Coronary artery (tissue), 2 donors: Measurements from ENCODE around the gene MT1H.

ENCODE experiments used
- DNase-seq: peaks from one replicate; pipeline ENCODE4 v3.0.0-alpha.2; 2017; ENCODE audit warnings: low spot score
- H3K27ac ChIP-seq, 2 donors: fragments of 200-600 bp; sonication (generic); one replicate each; pipeline ENCODE4 v1.5.1; 2016 to 2019
- H3K4me3 ChIP-seq: fragments of 200-600 bp; sonication (generic); 2 replicates; pipeline ENCODE4 v1.5.1; 2016; ENCODE audit warnings: mild to moderate bottlenecking, moderate library complexity
- TF ChIP-seq, protein P1 (sequence below): fragments of 200-600 bp; sonication (generic); IDR thresholded peaks from one replicate; pipeline ENCODE4 v1.5.1; 2019; ENCODE audit warnings: antibody characterized with exemption

MT1H gene

GRCh38 chr16:56645311-56645710 is 24.3 kb upstream of the MT1H start:
- no peak for DNase-seq

GRCh38 chr16:56645838-56646237 is 23.8 kb upstream of the MT1H start:
- TF ChIP-seq, protein P1, sequence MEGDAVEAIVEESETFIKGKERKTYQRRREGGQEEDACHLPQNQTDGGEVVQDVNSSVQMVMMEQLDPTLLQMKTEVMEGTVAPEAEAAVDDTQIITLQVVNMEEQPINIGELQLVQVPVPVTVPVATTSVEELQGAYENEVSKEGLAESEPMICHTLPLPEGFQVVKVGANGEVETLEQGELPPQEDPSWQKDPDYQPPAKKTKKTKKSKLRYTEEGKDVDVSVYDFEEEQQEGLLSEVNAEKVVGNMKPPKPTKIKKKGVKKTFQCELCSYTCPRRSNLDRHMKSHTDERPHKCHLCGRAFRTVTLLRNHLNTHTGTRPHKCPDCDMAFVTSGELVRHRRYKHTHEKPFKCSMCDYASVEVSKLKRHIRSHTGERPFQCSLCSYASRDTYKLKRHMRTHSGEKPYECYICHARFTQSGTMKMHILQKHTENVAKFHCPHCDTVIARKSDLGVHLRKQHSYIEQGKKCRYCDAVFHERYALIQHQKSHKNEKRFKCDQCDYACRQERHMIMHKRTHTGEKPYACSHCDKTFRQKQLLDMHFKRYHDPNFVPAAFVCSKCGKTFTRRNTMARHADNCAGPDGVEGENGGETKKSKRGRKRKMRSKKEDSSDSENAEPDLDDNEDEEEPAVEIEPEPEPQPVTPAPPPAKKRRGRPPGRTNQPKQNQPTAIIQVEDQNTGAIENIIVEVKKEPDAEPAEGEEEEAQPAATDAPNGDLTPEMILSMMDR = no peak
- Histone ChIP-seq H3K4me3 (no peak overlapping the region), H3K27ac (no peak overlapping the region)
- DNase-seq = no peak

More at GRCh38 chr16:56645311-56645710, 24.3 kb upstream of the MT1H start:
- TF ChIP-seq, protein P1 = no peak
- Histone ChIP-seq H3K27ac (no peak overlapping the region), H3K4me3 (no peak overlapping the region)

- no peak for DNase-seq
- Histone ChIP-seq H3K27ac (no peak overlapping the region), H3K4me3 (no peak overlapping the region)
- TF ChIP-seq, protein P1 = no peak
These were observed 21.8 kb upstream of the MT1H start for GRCh38 chr16:56647641-56648431.

- H3K27ac ChIP-seq = no peak overlapping the region
- TF ChIP-seq, protein P1 = no peak
- no peak overlapping the region for H3K4me3 ChIP-seq
- no peak for DNase-seq
These were observed 20.3 kb upstream of the MT1H start for GRCh38 chr16:56649271-56649670.

GRCh38 chr16:56649820-56650219 is 19.8 kb upstream of the MT1H start:
- no peak overlapping the region for H3K4me3 ChIP-seq
- H3K27ac ChIP-seq = no peak overlapping the region
- TF ChIP-seq, protein P1 = no peak
- DNase-seq = no peak

- no peak for DNase-seq
- no peak within 1 kb of the TSS for H3K27ac ChIP-seq
- H3K4me3 ChIP-seq = no peak within 1 kb of the TSS
- TF ChIP-seq, protein P1 = no peak
These were observed 18.0 kb upstream of the MT1H start, which contains the start of gene MT1B for GRCh38 chr16:56651586-56651985. Gene MT1B (plus strand): TSS chr16:56651886. CDS start chr16:56651954, 68 bp downstream.

DNA sequence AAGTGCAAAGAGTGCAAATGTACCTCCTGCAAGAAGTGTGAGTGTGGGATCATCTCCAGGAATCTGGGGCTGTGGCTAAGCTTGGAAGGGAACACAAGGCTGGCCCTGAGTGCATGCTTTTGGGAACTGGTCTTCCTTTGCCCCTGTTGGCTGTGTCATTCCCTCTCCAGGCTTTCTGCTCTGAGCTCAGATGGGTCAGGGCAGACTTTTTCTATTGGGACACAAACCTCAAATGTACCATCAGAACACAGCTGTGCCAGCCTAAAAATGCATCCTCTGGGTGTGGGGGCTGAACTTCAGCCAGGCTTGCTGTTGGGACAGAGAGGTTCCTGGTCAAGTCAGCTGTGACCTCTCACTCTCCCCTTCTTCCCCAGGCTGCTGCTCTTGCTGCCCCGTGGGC is 17.0 kb upstream of the MT1H start:
- H3K27ac ChIP-seq = no peak overlapping the region
- TF ChIP-seq, protein P1 = no peak
- DNase-seq = no peak
- no peak overlapping the region for H3K4me3 ChIP-seq
